Ectodermal cell (in vitro differentiated cells): Measurements from ENCODE around the gene TRIM66. TPM values are rescaled to one million over a fixed set of nuclear protein-coding genes. Genes with fewer than 3 reads are reported as not detected.

Experiments
- H3K27ac ChIP-seq: 2 replicates; pipeline ENCODE4 v1.7.0; 2013; ENCODE audit warnings: mild to moderate bottlenecking, low read depth, low read length; ENCODE audit not compliant: insufficient read depth, poor library complexity, severe bottlenecking
- H3K27me3 ChIP-seq: 2 replicates; pipeline ENCODE4 v1.7.0; 2013; ENCODE audit warnings: mild to moderate bottlenecking, low read length; ENCODE audit not compliant: insufficient read depth, control insufficient read depth, poor library complexity, severe bottlenecking
- H3K36me3 ChIP-seq: one replicate; pipeline ENCODE4 v1.7.0; 2013; ENCODE audit warnings: low read length; ENCODE audit not compliant: control insufficient read depth, insufficient read depth
- H3K4me1 ChIP-seq: one replicate; pipeline ENCODE4 v1.7.0; 2013; ENCODE audit warnings: low read length; ENCODE audit not compliant: control insufficient read depth, insufficient read depth
- H3K4me3 ChIP-seq: 2 replicates; pipeline ENCODE4 v1.7.0; 2013; ENCODE audit warnings: low read depth, low read length, control low read depth; ENCODE audit not compliant: insufficient read depth
- H3K9me3 ChIP-seq: 2 replicates; pipeline ENCODE4 v1.7.0; 2013; ENCODE audit warnings: mild to moderate bottlenecking, low read length, moderate library complexity; ENCODE audit not compliant: control insufficient read depth
- WGBS, 2 experiments: methylation state at CpG; one replicate each; pipeline ENCODE4 v1.1.7; 2013; ENCODE audit warnings: missing lambda C conversion rate in 2 of 2; 5-methylcytosine and 5-hydroxymethylcytosine counted together
- polyA plus RNA-seq, 4 experiments: library from polyadenylated mRNA; stranded (reverse); fragments of 50-300 nt; gene quantifications; one replicate each; pipeline ENCODE4 v1.2.3, GENCODE V29; 2013

The TRIM66 gene, protein sequence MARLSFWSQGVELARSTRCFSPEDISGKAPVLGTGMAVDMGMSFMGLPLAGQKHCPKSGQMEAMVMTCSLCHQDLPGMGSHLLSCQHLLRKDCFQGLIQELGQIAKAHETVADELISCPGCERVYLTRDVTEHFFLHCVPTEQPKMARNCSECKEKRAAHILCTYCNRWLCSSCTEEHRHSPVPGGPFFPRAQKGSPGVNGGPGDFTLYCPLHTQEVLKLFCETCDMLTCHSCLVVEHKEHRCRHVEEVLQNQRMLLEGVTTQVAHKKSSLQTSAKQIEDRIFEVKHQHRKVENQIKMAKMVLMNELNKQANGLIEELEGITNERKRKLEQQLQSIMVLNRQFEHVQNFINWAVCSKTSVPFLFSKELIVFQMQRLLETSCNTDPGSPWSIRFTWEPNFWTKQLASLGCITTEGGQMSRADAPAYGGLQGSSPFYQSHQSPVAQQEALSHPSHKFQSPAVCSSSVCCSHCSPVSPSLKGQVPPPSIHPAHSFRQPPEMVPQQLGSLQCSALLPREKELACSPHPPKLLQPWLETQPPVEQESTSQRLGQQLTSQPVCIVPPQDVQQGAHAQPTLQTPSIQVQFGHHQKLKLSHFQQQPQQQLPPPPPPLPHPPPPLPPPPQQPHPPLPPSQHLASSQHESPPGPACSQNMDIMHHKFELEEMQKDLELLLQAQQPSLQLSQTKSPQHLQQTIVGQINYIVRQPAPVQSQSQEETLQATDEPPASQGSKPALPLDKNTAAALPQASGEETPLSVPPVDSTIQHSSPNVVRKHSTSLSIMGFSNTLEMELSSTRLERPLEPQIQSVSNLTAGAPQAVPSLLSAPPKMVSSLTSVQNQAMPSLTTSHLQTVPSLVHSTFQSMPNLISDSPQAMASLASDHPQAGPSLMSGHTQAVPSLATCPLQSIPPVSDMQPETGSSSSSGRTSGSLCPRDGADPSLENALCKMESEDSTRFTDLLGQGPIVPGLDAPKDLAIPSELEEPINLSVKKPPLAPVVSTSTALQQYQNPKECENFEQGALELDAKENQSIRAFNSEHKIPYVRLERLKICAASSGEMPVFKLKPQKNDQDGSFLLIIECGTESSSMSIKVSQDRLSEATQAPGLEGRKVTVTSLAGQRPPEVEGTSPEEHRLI (N-terminal part only)
- 5.9 TPM for polyA plus RNA-seq (2013, experiment 1 of 4)
- 8.8 TPM for polyA plus RNA-seq (2013, experiment 2 of 4)
- polyA plus RNA-seq (2013, experiment 3 of 4) = 6.2 TPM
- 7.9 TPM for polyA plus RNA-seq (2013, experiment 4 of 4)

DNA sequence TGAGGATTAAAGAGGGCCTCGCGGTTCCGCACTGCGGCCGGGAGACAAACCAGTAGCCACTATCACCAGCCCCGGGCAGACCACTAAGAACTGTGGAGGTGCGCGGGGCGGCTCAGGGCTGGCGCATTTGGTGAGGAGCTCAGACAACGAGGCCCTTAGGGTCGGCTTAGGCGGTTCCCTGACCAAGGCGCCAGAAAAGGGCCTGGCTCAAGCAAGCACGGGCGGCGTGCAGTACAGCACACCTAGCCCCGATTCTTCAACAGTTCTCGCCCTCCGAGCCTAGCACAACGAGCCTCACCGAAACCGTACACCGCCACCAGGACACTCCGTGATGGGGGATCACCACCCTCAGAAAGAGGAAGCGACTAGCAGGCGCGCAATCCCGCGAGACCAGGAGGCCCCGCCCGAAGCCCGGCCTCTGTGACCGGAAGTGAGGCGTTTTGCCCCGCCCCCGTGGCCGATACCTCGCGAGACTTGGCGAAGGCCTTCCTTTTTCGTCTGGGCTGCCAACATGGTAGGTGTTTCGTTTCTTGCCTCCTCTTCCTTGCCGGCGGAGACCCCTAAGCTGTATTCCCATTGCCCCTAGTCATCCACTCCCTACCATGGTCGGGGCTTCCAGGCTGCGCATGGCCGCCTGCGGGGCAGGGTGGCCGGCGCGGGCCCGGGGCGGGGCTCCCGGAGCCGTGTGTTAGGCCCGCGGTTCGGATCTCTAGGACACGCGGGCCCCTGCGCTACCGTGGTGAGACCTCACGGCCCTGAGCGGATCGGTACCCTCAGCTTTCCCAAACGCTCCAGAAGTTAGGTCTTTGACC, at the start of gene TRIM66, which contains the start of gene RPL27A:
TSS of gene TRIM66 (minus strand) at position 363 of the 812 bp plus-strand sequence. CDS start 10,391 bp downstream, outside the sequence.
TSS of gene RPL27A (plus strand) at position 490 of the 812 bp plus-strand sequence. CDS start at position 512, 22 bp downstream.
- H3K27me3 ChIP-seq = no peaks in the 10 kb centered on the region
- H3K9me3 ChIP-seq = no peaks in the 10 kb centered on the region
- peak within 1 kb of the TSS; percentile 86 for H3K4me3 ChIP-seq
- H3K36me3 ChIP-seq = peaks cover 24% of the 10 kb centered on the region
- 0% methylated on average over 67 of the region's 67 CpGs for WGBS, 2 experiments
- H3K27ac ChIP-seq = peak within 1 kb of the TSS; percentile 89
- H3K4me1 ChIP-seq = peaks cover 13% of the 10 kb centered on the region

DNA sequence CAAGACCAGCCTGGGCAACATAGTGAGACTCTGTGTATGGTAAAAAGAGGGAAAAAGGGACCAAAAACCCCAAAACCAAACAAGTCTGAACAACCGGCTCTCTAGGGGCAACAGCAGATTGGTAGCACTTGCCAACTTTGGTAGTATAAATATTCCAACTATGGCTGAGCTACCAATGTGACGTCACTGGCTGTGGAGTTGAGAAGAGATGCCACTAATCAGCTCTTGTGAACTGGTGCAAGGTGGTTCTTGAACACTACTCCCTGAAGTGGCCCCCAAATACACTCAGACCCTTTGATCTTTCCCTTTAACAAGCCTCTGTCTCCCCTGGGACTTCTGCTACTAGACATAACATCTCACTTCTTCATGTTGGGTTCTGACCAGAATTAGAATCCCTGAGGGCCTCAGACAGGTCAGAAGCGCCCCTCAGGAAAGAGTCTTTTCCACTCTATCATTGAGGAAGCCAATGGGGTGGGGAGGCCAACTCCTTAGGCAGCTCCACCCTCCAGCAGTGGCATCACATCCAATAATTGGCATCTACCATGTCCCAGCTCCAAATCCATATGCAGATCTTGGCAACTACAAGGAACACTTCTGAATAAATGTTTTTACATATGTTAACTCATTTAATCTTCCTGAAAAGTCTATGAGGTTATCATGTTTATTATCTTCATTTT, 49.3 kb upstream of the TRIM66 start:
- Histone ChIP-seq H3K4me3 (no peak overlapping the region), H3K9me3 (no peaks in the 10 kb centered on the region), H3K27ac (no peak overlapping the region), H3K4me1 (peaks cover 3% of the 10 kb centered on the region), H3K27me3 (no peaks in the 10 kb centered on the region), H3K36me3 (no peaks in the 10 kb centered on the region)
- WGBS, 2 experiments = 93% methylated on average over 3 of the region's 3 CpGs

DNA sequence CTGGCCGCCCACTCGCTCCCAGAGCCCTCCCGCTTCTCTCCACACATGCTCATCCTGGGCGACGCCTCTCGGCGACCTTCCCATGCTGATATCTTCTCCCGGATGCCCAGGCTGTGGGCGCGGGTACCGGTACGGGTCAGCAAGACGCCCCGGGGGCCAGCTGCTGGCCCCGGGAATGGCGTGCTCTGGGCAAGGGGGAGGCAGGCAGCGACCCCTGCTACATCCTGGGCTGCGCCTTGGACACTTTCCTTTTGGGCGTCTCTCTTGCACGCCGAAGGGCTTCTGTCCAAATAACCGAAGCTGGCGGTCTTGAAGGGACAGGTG, 48.2 kb upstream of the TRIM66 start:
- Histone ChIP-seq H3K27me3 (no peaks in the 10 kb centered on the region), H3K4me1 (peaks cover 3% of the 10 kb centered on the region), H3K4me3 (no peak overlapping the region), H3K9me3 (no peaks in the 10 kb centered on the region), H3K27ac (no peak overlapping the region), H3K36me3 (peaks cover 6% of the 10 kb centered on the region)
- WGBS, 2 experiments = 95 to 96% methylated on average over 23 of the region's 23 CpGs

DNA sequence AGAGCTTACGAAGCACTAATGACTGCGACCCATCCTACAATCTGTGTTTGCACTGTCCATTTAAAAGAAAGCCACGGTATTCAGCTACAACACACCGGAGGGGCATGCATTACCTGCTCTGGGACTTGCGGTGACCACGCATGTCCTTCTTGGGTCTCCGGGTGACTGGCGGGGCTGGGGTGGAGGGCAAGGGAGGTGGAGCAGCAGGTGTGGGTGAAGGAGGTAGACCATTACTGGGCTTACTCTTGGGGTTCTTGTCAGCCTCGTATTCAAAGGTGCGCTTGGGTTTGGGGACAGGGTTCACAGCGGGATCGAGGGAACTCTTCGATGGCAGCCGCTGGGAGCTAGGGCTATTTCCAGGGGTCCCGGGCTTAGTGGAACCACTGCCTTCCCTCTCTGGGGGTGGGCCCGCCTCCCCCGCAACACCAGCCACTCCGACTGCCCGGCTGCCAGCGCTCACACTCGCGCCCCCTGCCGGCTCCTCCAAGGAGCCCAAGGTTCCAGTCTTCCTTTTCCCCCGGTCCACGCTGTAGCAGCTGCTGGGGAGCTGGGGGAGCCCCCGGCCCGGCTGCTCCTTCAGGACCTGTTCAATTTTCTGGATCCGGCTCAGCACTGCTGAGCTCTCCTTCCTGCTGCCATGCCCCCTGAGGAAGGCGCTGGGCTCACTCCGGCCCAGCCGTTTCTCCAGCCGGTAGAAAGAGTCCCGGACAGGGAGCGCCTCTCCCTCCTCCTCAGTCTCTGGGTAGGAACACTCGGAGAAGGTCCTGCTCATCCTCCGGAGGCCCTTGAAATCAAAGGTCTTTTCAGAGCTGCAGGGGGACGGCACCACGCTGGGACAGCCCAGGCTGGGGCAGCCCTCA, 47.6 kb upstream of the TRIM66 start:
- H3K9me3 ChIP-seq = no peaks in the 10 kb centered on the region
- peaks cover 6% of the 10 kb centered on the region for H3K36me3 ChIP-seq
- H3K27ac ChIP-seq = no peak overlapping the region
- H3K4me3 ChIP-seq = no peak overlapping the region
- H3K4me1 ChIP-seq = peaks cover 3% of the 10 kb centered on the region
- 93% methylated on average over 38 of the region's 38 CpGs for WGBS, 2 experiments
- H3K27me3 ChIP-seq = no peaks in the 10 kb centered on the region

DNA sequence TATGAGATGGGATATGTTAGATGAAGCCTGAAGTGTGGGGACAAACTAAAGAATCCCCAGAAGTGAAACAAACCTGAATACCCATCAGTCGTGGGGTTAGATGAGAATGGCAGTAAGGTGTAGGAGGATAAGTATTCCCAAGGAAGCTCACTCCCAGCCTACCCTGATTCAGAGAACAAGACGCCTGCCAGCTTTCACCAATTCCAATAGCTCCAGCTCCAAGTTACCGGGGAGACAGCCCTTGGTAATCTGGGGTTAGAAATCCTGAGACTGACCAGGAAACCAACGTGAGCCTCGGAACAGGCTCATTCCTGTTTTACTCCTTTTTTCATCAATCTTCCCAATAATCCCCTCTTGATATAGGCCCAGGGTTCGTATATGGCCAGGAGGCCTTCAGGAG, 46.6 kb upstream of the TRIM66 start:
- Histone ChIP-seq H3K27me3 (no peaks in the 10 kb centered on the region), H3K4me3 (no peak overlapping the region), H3K9me3 (no peaks in the 10 kb centered on the region), H3K4me1 (peaks cover 12% of the 10 kb centered on the region), H3K27ac (peak overlapping the region; percentile 44), H3K36me3 (peaks cover 6% of the 10 kb centered on the region)
- WGBS, 2 experiments = 88 to 91% methylated on average over 5 to 6 of the region's 6 CpGs

DNA sequence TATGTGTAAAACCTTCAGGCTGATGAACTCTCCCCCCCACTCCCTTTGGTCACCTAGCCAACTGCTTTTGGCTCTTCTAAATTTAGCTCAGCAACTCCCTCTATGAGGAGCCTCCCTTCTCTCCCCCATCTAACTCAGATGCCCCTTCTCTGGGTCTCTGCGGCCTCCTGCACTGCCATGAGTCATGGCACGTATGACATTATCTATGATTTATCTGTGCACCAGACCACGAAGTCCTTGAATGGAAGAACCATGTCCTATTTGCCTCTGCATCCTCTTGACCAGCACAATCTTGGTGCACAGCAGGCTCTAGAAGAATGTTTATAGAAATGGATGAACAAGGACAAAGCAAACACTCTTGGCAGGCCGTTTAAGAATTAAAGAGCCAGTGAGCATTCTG, 46.1 kb upstream of the TRIM66 start:
- Histone ChIP-seq H3K9me3 (no peaks in the 10 kb centered on the region), H3K27ac (peak overlapping the region; percentile 44), H3K27me3 (no peaks in the 10 kb centered on the region), H3K4me3 (no peak overlapping the region), H3K36me3 (peaks cover 6% of the 10 kb centered on the region), H3K4me1 (peaks cover 17% of the 10 kb centered on the region)
- 91 to 92% methylated on average over 4 of the region's 4 CpGs for WGBS, 2 experiments

DNA sequence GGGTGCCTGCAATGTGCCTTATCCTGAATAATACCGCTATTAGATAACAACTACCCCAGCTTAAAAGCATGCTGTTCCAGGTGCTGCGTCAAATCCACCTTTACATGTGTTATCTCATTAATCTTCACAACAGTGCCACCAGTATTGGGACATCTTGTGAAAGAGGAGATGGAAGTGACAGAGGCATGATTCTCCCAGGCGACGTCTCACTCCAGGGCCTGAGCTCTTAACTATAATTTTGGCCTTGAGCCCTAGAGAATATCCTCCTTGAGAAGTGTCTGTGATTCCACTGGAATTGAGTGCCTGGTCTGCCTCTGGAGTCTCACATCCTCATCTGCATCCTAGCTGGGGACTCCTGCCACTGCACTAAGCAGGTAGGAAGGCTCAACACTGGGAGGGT, 43.9 kb upstream of the TRIM66 start:
- Histone ChIP-seq H3K4me3 (no peak overlapping the region), H3K9me3 (no peaks in the 10 kb centered on the region), H3K27ac (no peak overlapping the region), H3K36me3 (peaks cover 6% of the 10 kb centered on the region), H3K27me3 (no peaks in the 10 kb centered on the region), H3K4me1 (peaks cover 35% of the 10 kb centered on the region)
- WGBS, 2 experiments = 93 to 96% methylated on average over 4 of the region's 4 CpGs

DNA sequence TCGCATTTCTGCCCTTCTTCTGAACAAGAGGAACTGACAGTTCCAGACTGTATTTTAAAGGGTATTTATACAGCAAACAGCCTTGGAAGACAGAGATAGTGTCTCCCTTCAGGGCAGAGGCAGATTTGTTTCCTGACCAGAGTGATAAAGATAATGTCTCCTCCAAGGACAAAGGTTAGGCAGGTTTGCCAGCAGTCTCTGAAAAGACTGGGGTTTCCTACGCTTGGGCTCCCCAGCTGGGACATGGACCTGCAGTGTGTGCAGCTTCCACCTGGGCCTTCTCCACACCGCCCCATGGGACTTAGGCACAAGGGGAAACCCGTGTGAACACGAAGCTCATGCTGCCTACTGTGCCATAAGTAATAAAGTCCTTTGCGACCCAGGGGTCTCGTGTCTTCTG, 42.2 kb upstream of the TRIM66 start:
- Histone ChIP-seq H3K4me1 (peaks cover 47% of the 10 kb centered on the region), H3K27ac (peak overlapping the region; percentile 56), H3K4me3 (no peak overlapping the region), H3K27me3 (no peaks in the 10 kb centered on the region), H3K36me3 (peaks cover 6% of the 10 kb centered on the region), H3K9me3 (no peaks in the 10 kb centered on the region)
- 96 to 98% methylated on average over 7 of the region's 7 CpGs for WGBS, 2 experiments
